GM19455 (cell line): ENCODE results near the gene LOXHD1.

Source experiments
- ATAC-seq: cut with Tn5 transposase; IDR thresholded peaks from one replicate; pipeline ENCODE4 v1.9.1; 2021; ENCODE audit not compliant: unreplicated experiment

LOXHD1 gene

DNA sequence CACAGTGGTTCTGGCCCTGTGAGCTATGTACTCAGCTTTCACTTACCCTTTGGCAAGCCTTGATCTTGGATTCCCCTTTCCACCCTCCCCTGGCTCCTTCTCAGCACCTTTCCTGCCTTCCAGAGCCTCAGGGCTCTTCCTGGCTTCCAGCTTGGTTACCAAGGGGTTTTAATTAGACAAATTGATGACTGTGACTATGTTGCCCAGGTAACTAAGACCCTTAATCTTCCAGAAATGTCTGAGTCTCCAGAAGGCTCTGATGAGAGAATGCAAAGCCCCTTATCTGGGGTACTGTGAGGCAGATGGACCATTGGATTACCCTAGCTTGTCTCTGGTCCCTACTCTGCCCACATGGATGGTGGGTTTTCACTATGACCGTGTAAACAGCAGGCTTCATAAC is 174.2 kb downstream of the LOXHD1 start:
- no peak for ATAC-seq

DNA sequence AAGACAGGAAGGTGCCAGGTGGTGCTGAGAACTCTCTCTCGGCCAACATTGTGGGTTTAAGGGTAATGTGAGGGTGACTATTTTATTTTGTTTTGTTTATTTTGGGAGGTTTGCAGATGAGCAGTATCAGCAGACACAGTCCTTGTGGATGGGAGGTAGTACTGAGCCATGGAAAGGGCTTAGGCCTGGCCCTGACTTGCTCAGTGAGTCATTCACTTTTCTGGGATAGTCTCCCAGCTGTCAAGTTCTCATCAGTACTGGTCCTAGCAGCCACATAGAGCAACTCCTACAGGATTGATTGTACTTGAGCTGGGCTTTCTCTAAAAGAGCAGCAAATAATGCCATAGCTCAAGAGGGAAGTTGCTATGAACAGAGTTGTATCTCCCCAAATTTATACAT is 175.2 kb downstream of the LOXHD1 start:
- no peak for ATAC-seq

DNA sequence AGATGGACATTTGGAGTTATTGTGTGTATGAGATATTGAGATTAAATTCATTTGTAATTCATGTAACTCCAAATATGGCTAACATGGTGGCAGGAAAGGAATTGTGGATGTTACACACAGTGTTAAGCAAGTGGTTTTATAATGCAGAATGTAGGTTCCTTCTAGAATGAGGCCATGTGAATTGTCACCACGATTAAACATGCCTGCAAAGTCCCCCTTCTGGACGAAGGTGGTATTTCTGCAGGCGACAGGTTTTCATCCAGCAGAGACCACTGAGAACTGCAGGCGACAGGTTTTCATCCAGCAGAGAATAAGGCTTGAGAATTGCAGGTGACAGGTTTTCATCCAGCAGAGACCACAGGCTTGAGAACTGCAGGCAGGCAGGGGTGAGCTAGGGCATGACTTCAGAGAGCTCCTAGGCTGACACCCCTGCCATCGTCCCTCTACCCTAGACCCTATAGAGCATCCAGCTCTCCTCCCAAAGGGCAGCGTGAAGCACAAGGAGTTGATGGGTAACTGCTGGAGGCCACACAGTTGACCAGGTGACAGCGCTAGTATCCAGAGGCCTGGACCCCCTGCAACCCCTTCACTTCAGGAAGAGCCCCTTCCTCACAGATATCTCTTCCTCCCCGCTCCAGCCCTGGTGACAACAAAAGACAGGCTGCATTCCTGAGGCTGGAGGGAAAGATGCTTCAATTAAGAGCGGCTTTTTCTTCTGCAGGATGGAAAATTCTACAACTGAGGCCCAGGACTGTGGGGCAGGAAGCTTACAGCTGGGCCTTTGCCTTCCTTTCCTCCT is 175.8 kb downstream of the LOXHD1 start:
- ATAC-seq: no peak

DNA sequence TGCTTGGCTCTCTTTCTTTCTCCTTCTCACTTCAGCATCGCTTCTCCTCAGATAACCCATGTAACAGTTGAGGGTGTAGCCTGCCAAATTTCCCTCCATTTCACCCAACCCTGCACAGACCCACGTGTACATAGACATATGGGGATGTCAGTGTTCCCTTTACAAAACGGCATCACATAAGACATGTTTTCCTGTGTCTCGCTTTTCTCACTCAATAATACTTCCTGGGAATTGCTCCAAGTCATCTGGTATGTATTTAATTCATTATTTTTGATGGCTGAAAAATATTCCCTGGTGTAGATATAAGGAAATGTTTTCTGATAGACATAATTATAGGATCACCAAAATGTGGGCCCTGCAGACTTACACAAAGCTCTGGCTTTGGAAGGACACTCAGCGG is 176.8 kb downstream of the LOXHD1 start:
- no peak for ATAC-seq

DNA sequence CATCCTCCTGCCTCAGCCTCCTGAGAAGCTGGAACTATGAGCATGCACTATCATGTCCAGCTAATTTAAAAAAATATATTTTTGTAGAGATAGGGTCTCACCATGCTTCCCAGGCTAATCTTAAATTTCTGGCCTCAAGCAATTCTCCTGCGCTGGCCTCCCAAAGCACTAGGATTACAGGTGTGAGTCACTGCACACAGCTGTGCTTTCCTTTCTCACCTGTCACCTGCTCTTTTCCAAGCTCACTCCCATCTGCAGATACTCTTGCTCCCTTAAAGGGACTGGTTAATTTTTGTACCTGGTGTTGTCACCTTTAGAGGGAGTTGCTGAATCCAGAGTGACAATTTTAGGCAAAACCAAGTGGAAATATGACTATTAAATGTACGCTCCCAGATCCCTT is 178.2 kb downstream of the LOXHD1 start:
- no peak for ATAC-seq

DNA sequence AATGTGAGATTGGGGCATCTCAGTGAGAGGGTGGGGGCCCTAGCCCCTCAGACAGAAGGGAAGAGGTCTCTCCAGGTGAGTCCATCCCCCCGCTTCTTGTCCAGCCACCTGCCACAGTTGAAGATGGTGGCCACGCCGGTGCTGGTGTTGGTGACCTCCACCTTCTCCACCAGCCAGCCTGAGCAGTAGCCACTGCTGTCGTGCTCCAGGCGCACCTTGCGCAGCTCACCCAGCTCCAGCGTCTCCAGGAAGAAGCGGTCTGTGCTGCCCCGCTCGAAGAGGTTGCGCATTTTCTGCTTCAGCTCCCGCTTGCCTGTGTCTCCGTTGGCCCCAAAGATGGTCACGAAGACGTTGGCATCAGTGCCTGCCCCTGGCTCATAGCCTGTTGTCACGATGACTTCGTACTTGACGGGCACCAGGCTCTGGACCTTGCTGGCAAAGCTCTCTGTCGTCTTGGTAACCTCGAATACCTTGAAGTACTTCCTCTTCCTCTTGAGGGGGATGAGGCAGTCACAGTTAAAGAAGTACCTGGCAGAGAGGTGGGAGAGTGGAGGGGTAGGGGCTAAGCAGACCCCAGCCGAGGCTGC is 179.5 kb downstream of the LOXHD1 start:
- ATAC-seq: no peak

DNA sequence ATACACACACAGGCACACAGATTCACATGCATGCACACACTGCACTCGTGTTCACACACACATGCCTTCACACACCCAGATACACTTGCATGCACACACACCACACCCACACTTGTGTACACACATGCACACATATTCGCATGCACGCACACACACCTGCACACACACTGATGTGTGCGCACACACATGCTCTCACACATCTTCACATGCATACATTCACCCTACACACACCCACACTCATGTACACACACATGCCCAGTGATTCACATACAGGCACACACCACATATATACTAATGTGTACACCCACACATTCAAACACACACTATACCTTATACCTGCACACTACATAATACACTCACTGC is 181.6 kb downstream of the LOXHD1 start:
- ATAC-seq: no peak

DNA sequence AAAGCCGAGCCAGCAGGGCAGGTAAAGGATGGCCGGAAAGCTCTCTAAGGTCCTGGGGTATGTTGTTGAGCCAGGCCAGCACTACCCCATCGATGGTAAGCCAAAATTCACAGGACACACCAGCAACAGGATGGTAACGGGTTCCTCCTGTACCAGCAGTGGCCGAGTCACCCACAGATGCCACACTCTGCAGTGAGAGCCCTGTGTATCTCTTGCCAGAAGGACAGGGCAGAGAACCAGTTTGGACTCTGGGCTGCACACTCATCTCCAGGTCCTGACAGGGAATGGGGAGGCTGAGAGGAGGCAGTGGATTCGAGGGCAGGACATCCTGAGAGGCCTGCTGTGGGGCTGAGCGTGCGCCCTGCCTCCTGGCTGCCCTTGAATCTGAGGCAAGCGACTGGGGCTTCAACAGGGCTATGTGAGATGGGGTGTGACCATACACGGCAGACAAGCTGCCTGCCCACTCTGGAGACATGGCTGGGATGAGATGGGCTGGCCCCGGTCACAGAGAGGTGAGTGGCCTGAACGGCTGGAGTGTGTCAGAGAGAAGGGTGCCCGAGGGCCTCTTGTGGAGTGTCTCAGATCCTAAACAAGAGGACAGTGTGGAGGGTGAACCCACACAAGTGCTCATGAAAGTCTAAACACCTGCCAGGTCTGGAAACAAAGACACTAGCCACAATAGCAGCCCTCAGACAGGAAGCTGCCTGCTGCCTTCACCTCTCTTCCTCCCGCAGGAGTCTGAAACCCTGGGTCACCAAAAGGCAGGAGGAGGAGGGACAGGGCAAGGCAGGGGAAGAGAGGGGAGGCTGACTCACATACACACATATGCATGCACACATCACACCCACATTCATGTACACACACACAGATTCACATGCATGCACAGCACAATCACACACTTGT is 182.3 kb downstream of the LOXHD1 start:
- ATAC-seq: no peak

DNA sequence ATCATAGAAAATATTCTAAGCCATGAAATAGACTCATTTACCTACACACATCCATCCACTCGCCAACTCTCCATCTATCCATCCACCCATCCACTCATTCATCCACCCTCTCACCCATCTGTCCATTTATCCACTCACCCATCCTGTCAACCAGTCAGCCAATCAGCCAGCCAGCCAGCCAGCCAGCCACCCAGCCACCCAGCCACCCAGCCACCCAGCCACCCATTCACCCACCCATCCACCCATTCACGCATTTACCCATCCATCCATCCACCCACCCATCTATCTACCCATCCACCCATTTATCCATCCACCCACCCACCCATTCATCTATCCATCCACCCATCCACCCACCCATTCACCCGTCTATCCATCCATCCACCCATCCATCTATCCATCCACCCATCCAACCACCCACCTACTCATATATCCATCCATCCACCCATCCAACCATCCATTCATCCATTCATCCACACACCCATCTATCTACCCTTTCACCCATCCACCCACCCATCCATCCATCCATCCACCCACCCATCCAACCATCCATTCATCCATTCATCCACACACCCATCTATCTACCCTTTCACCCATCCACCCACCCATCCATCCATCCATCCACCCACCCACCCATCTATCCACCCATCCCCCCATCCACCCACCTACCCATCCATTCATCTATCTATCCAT is 185.1 kb downstream of the LOXHD1 start:
- no peak for ATAC-seq

DNA sequence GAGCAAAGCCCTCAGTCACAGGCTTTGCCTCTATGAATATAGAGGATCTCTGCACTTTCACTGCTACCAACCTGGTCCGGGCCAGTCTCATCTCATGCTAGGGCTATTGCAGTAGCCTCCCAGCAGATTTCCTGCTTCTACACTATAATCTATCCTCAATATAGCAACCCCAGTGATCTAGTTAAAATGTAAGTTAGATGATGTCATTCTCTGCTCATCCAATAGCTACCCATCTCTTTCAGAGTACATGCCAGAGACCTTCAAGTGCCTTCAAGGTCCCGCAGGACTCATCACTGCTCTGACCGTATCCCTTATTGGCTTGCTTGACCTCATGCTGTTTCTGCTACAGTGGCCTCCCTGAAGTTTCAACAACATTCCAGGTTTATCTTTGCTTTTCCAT is 186.3 kb downstream of the LOXHD1 start:
- no peak for ATAC-seq

DNA sequence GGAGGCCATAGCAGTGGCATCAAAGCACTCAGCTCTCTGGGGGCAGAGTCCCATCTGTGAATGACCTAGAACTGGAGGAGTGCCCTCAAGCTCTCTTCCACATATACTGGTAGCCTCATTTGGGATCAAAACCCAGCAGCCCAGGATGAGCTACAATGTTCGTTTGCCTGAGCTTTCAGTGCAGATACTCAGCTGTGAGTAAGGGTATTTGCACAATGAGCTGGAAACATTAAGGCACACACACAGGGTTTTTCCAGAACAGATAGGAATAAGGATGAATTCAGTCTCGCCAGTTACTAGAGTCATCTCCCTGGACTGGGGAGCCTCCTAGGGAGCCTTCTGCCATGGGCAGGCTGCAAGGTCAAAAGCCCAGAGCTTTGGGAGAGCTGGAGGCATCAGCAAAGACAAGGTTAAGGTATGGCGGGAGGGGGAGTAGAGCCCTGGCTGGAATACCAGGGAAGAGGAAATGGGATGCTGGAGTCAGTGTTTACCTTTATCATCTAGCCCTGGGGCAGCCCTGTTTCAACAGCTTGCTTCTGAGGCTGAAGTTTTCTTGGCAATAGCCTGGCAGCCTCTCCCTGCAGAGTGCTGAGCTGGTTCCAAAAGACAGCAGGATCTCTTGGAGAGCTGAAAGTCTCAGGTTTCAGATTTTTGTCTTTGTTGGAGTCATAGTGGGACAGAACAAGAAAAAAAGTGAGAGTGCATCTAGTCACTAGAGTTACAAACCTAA is 187.7 kb downstream of the LOXHD1 start:
- ATAC-seq: no peak

DNA sequence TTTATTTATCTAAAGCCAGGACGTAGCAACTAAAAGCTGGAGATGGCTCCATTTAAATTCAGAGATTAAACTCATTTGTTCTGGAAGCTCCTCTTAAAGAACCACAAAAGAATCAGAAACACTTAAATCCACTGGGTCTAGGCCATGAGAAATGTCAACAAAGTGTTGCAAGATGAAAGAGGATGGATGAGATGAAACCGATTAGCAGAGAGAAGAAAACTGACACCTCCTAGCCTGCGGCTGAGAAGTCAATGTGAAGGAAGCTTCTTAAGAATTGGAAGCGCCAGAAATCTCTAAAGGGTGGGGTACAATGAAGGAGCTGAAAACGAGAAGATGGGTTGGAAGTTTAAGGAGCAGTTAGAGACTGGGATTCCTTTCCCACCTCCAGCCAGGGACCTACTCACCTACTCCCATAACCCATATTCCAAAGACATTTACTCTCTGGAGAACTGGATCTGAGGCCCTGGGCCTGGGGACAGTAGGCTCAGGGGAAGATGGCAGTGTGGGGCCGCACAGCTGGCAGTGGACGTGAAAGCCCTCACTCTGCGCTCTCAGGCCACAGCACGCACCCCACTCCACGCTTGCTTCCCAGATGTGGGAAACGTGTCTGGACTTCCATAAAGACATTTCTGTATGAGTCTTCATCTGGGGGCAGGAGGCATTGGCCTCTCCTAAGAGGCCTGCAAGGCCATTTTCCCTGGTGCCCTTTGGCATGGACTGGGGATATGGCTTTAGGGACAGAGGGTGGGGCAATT is 188.4 kb downstream of the LOXHD1 start:
- ATAC-seq: no peak

DNA sequence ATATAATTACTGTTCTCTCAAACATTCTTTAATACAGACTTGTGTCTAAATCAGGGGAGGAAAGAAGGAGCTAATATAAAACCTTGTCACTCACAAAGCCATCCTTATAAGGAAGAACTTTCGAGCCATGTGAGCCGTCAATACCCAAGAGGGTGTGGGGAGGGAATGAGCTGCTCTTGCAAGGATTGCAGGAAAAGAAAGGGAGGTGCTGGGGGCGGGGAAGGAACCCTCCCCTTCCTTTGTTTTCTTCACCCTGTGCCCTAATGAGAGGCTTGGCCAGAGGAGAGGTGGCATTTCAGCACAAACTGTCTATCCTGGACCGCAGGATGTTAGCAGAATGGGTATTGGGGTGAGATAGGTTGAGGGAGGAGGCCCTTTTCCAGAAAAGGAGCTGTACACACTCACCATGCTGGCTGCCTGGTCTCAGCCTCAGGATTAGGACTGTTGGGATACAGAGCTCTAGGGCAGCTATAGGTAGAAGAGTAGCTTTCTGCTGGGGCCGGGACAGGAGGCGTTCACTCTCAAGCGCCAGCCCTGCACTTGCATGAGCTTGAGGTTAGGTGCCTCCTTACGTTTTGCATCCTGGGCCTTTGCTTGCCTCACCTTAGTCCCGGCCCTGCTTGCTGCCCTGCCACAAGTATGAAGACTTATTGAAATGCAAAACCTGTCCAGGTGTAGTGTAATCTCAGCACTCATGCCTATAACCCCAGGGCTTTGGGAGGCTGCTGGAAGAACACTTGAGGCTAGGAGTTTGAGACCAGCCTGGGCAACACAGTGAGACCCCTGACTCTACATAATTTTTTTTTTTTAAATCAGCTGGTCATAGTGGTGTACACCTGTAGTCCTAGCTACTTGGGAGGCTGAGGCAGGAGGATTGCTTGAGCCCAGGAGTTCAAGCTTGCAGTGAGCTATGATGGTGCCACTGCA is 190.5 kb downstream of the LOXHD1 start:
- no peak for ATAC-seq

DNA sequence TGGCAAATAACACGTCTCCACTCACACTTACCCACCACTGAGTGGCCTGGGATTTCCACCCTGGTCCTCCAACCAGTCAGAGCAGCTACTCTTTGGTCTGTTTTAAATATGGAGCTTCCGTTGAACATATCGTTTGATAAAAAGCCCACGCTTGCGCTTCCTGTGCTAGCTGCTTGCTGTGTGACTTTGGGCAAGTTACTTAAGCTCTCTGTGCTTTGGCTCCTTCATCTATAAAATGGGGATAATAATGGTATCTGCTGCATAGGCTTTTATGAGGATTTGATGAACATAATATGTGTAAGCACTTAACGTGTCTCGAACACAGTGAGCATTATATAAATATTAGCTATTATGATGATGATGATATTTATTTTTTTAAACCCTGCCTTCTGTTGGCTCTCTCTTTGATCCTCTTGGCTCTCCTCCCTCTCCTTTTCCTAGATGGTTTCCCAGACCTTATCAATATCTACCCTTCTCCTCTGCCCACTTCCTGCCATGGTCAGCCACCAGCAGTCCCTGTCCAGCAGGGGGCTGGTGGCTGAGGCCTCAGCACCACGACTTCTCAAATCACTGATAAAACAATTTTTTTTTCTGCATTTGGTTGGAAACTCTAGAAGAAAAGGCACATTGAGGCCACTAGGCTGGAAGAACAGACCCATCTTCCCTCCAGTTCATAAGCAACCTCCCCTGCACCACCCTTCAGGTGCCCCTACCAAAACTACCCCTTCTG is 191.9 kb downstream of the LOXHD1 start:
- no peak for ATAC-seq

DNA sequence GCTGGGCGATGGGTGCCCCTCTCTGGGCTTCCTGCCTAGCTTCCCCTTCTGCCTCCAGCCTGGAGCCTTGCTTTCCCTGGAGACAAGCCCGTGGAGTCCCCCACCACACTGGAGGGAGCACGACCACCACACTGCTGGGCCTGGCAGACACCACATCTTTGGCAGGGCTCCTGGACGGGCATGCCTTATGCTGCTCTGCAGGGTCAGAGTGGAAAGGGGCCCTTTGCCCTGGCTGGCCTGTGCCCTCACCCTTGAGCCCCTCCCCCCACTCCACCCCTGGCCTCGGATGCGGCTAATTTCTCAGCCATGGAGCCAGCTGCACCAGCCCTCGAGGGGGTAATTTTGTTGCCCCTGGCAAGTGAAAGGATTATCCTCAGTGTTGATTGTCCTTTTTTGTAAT is 194.5 kb downstream of the LOXHD1 start:
- ATAC-seq: no peak

DNA sequence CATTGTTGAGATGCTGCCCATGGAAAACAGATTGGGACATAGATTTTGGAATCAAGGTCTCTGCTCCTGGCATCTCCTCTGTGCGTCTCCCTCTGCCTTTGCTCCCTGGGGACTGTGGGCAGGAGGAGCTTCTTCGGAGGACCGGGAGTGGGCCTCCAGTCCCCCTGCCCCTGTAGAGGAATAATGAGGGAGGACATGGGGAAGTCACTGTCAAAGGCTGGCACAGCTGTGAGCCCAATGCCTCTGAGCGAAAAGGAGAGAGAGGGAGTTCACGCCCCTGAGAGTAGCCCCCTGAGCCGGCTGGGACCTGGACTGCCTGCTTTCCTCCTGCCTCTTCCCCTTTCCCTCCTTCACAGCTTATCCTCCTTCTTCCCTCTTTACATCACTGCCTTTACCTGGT is 195.0 kb downstream of the LOXHD1 start:
- ATAC-seq: no peak

DNA sequence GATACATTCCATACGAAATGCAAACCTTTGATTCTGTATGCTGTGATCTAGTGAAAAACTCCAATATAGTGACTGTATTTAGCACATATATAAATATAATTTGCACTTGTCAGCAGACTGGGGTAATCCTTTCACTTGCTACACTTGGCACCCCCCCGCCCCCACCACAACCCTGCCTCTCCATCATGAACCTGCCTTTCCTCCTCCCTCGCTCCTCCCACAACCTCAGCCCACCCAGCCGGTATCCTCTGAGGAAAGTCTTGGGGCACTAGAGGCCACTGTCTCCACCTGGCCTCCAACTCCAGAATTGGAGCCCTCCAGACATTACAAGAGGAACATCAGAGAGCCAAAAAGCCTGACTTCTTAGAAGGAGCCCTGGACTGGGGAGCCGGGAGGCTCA is 196.3 kb downstream of the LOXHD1 start:
- no peak for ATAC-seq

DNA sequence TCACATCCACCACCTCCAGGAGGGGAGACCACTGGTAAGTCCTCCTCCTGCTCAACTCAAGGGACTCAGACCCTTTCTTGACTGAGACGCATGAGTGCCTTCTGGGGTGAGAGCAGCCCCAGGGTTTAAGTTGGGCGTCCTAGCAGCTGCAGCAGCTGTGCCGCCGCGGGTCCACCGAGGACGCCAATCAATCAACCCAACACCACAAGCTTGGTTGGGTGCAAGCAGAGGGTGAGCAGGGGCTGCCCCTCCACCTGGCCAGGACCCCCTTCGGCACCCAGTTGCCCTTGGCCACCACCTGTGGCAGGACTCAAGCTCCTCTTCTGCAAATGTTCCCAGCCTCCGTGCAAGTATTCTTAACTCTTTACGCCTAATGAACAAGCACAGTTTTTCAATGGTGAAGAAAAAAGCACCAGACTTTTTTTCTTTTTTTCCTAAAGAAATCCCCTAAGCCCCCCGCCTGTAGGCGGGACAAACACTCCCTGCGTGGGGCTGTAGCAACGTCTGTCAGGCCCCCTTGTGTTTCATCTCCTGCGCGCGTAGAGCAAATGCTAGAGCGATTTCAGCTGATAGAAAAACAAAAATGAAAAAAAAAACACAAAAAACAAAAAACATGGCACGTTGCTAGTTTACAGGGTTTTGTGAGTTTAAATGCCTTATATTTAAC is 197.1 kb downstream of the LOXHD1 start:
- ATAC-seq: no peak
